ENCODE results near the gene DLD.

DLD gene

GRCh38 chr7:107902381-107902780 is 11.4 kb downstream of the DLD start:
- DNase-seq (ENCODE audit: low spot score) (no peak), ATAC-seq (ENCODE audit: low read depth) (no peak)
- no peak for TF ChIP-seq CTCF (IDR thresholded peaks at IDR 0.05; ENCODE audit: poor library complexity, severe bottlenecking)
- H3K36me3 ChIP-seq (ENCODE audit: low read depth): peaks cover 84% of the 10 kb centered on the region
- no peaks in the 10 kb centered on the region for H3K4me1 ChIP-seq (ENCODE audit: insufficient read depth, poor library complexity, severe bottlenecking)
- no peaks in the 10 kb centered on the region for H3K27me3 ChIP-seq (ENCODE audit: insufficient read depth, poor library complexity, severe bottlenecking)
- no peak overlapping the region for H3K4me3 ChIP-seq (ENCODE audit: severe bottlenecking)
- no peak overlapping the region for H3K27ac ChIP-seq (ENCODE audit: poor library complexity, severe bottlenecking)
- peaks cover 3% of the 10 kb centered on the region for H3K9me3 ChIP-seq (ENCODE audit: severe bottlenecking)

- no peak overlapping the region for H3K27ac ChIP-seq (ENCODE audit: poor library complexity, severe bottlenecking)
- ATAC-seq (ENCODE audit: low read depth) (no peak), DNase-seq (ENCODE audit: low spot score) (no peak)
- H3K4me3 ChIP-seq (ENCODE audit: severe bottlenecking): no peak overlapping the region
- H3K9me3 ChIP-seq (ENCODE audit: severe bottlenecking): no peaks in the 10 kb centered on the region
- H3K4me1 ChIP-seq (ENCODE audit: insufficient read depth, poor library complexity, severe bottlenecking): no peaks in the 10 kb centered on the region
- H3K36me3 ChIP-seq (ENCODE audit: low read depth): peaks cover 94% of the 10 kb centered on the region
- no peaks in the 10 kb centered on the region for H3K27me3 ChIP-seq (ENCODE audit: insufficient read depth, poor library complexity, severe bottlenecking)
- TF ChIP-seq CTCF (IDR thresholded peaks at IDR 0.05; ENCODE audit: poor library complexity, severe bottlenecking): no peak
Observed at GRCh38 chr7:107907790-107908189, 16.8 kb downstream of the DLD start.

GRCh38 chr7:107909445-107909844 is 18.5 kb downstream of the DLD start:
- H3K36me3 ChIP-seq (ENCODE audit: low read depth): peaks cover 90% of the 10 kb centered on the region
- no peak for DNase-seq (ENCODE audit: low spot score)
- H3K4me1 ChIP-seq (ENCODE audit: insufficient read depth, poor library complexity, severe bottlenecking): peaks cover 9% of the 10 kb centered on the region
- no peak overlapping the region for H3K27ac ChIP-seq (ENCODE audit: poor library complexity, severe bottlenecking)
- no peak for TF ChIP-seq CTCF (IDR thresholded peaks at IDR 0.05; ENCODE audit: poor library complexity, severe bottlenecking)
- no peaks in the 10 kb centered on the region for H3K27me3 ChIP-seq (ENCODE audit: insufficient read depth, poor library complexity, severe bottlenecking)
- ATAC-seq (ENCODE audit: low read depth): no peak
- H3K9me3 ChIP-seq (ENCODE audit: severe bottlenecking): no peaks in the 10 kb centered on the region
- no peak overlapping the region for H3K4me3 ChIP-seq (ENCODE audit: severe bottlenecking)

DNA sequence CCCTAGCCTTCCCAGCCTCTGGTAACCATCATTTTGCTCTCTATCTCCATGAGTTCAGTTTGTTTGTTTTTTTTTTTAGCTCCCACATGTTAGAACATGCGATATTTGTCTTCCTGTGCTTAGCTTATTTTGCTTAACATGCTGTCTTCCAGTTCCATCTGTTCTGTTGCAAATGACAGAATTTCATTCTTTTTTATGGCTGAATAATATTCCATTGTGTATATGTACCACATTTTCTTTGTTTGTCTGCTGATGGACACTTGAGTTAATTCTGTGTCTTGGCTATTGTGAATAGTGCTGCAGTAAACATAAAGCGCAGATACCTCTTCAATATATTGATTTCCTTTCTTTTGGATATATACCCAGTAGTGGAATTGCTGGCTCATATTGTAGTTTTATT is 21.0 kb downstream of the DLD start:
- H3K36me3 ChIP-seq (ENCODE audit: low read depth): peaks cover 90% of the 10 kb centered on the region
- no peaks in the 10 kb centered on the region for H3K27me3 ChIP-seq (ENCODE audit: insufficient read depth, poor library complexity, severe bottlenecking)
- DNase-seq (ENCODE audit: low spot score): no peak
- H3K4me1 ChIP-seq (ENCODE audit: insufficient read depth, poor library complexity, severe bottlenecking): peaks cover 9% of the 10 kb centered on the region
- H3K9me3 ChIP-seq (ENCODE audit: severe bottlenecking): no peaks in the 10 kb centered on the region
- ATAC-seq (ENCODE audit: low read depth): no peak
- TF ChIP-seq CTCF (IDR thresholded peaks at IDR 0.05; ENCODE audit: poor library complexity, severe bottlenecking): no peak
- H3K27ac ChIP-seq (ENCODE audit: poor library complexity, severe bottlenecking): no peak overlapping the region
- H3K4me3 ChIP-seq (ENCODE audit: severe bottlenecking): no peak overlapping the region

DNA sequence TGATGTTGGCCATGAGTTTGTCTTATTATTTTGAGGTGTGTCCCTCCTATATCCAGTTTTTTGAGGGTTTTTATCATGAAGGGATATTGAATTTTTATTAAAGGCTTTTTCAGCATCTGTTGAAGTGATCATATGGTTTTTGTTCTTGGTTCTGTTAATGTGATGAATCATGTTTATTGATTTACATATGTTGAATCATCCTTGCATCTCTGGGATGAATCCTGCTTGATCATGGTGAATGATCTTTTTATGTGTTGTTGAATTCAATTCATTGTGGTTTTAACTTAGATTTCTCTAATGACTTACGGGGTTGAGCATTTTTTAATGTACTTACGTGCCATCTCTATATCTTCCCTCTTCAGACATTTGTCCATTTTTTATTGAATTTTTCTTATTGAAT is 22.9 kb downstream of the DLD start:
- no peak overlapping the region for H3K4me3 ChIP-seq (ENCODE audit: severe bottlenecking)
- no peak for TF ChIP-seq CTCF (IDR thresholded peaks at IDR 0.05; ENCODE audit: poor library complexity, severe bottlenecking)
- no peaks in the 10 kb centered on the region for H3K27me3 ChIP-seq (ENCODE audit: insufficient read depth, poor library complexity, severe bottlenecking)
- no peak for ATAC-seq (ENCODE audit: low read depth)
- no peak for DNase-seq (ENCODE audit: low spot score)
- H3K36me3 ChIP-seq (ENCODE audit: low read depth): peaks cover 92% of the 10 kb centered on the region
- no peak overlapping the region for H3K27ac ChIP-seq (ENCODE audit: poor library complexity, severe bottlenecking)
- no peaks in the 10 kb centered on the region for H3K9me3 ChIP-seq (ENCODE audit: severe bottlenecking)
- peaks cover 9% of the 10 kb centered on the region for H3K4me1 ChIP-seq (ENCODE audit: insufficient read depth, poor library complexity, severe bottlenecking)
